Non-pigmented ciliary epithelial cell (primary cell): ENCODE results near the gene HOXB3.

Source experiments
- DNase-seq: peaks from one replicate; pipeline ENCODE4 v3.0.0-alpha.2; 2010; ENCODE audit warnings: low read depth

The HOXB3 gene

DNA sequence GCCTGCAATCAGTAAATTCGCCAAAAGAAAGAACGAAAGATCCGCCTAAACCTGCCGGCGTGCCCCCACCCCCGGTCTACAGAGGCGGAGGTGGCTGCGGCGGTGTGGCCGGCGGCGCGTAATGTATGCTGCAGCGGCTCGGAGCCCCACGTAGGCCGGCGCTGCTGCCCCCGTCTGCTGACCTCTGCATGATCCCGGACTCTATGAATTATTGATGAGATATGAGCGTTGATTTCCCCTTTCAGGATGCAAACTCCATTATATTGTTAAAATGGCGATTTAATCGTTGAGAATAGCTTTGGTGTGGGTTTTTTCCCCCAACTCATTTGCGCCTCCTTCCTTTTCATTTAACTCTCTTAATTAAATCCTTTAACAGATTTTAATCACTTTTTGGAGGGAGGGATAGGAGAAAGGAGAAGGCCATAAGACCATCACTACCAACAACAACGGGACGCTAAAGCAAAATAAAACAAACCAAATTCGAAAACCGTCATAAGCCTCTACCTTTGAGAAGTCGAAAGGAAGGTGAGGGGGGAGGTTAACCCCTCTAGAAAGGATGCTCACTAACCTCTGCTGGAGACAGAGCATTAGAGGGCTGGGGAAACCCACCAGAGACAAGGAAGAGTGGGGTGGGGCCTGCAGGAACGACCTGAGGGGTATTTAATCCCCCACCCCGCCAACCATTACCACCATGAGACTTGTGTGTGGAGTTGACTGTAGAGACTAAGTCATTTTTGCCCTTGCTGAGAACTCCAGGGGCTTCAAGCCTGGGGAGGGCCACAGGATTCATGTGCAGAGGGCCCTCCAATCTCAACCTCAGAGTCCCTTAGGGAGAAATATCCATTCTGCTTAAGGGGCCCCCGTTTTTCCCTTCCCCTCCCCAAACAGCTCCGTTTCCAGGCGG, 3.4 kb downstream of the HOXB3 start:
- no peak for DNase-seq

DNA sequence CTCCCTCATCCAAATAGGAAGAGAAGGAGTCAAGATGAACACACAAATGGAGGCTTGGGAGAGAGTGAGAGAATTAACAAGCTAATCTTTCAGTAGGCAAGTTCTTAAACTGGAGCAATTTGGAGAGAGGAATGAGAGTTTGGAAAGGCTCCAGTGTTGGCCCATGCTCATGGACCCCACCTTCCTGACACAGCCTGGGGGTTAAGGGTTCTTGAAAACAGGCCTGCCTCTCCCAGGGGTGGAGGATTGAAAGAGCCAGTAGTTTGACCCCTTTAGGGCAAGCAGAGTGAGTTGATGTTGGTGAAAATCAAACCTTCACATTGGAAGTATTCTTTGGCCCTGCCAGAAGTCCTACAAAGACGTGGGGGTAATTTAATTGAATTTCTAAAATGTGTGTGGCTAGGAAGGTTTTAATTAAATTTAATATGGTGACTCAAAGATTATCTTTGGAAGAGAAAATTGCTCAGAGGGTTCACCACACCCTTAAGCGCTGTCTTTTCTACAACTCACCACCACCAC, 5.8 kb downstream of the HOXB3 start:
- DNase-seq = no peak

DNA sequence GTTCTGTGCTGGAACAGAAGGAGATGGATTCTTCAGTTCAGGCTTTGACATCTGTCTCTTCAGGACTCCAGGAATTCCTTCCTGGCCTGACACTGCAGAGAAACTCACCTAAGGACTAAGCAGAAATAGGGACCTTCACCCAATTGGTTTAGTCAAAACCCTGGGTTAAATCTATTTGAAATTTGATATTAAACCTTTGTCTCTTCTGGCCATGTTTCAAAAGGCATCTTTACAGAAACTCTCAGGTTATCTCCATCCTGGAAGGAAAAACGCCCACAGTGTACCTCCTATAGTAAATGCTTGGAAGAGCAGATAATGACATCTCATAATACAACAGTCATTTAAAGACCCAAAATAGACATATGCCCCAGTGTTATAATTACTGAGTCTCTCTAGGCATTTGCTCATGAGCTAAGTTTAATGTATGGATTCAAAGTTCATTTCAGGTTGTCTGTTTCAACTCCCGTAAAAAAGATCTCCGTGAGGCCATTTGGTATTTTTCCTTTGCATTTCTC, 6.3 kb downstream of the HOXB3 start:
- DNase-seq = no peak

- no peak for DNase-seq
Measured at GRCh38 chr17:48582750-48583069, 7.3 kb downstream of the HOXB3 start.

GRCh38 chr17:48579760-48580554, 10.1 kb downstream of the HOXB3 start:
- DNase-seq = no peak

DNA sequence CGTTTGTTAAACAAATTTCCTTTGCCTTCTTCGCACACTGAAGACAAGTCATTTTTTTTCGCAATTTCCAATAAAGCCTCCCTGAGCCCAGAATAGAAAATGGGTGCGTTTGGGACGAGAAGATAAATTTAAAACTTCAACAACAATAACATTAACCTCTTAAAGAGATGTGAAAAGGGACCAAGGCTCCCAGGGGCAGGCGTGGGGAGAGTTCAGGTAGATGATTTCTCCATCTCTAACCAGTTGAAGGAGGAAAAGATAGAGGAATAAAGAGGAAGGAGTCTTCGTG, 10.6 kb downstream of the HOXB3 start:
- DNase-seq = no peak

DNA sequence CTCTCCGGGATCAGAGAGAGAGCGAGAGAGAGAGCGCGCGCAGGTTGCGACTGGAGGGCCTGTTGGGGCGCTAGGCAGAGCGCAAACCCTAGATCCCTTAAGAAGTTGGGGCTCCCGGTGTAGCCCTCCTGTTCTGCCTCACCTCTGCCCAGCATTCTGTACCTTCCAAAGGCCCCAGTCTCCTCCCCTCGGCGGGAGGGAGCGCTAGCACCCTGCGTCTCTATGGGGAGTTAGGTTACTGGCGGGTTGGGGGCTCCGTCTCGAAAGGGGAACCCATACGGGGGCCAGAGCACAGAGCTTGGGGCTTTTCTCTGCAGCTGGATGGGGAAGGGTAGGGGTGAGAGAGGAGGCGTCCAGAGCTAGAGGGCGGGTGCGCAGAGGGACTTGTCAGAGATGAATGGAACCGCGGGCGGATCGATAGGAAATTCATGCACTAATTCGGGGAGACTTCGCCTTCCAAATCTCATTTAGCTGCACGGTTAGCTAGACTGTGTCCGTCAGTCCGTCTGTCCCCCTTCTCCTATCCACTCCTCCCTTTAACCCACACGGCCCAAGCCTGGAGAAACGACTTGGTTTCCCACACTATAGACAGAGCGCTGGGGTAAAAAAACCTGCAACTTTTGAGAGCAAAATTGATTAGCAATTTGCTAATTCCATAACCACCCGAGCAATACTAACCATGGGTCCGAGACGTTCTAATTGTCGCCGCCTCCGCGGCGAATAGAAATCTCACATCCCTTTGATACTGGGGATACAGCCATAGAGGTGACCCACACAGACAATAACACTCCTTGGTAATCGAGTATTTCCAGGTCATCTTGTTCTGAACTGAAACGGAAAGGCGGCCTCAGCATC, 11.2 kb downstream of the HOXB3 start:
- no peak for DNase-seq

- no peak for DNase-seq
Measured at GRCh38 chr17:48577946-48578615, 12.0 kb downstream of the HOXB3 start, which contains the start of gene HOXB4. HOXB4 (minus strand) TSS chr17:48578350; CDS start chr17:48578319, 31 bp downstream.

DNA sequence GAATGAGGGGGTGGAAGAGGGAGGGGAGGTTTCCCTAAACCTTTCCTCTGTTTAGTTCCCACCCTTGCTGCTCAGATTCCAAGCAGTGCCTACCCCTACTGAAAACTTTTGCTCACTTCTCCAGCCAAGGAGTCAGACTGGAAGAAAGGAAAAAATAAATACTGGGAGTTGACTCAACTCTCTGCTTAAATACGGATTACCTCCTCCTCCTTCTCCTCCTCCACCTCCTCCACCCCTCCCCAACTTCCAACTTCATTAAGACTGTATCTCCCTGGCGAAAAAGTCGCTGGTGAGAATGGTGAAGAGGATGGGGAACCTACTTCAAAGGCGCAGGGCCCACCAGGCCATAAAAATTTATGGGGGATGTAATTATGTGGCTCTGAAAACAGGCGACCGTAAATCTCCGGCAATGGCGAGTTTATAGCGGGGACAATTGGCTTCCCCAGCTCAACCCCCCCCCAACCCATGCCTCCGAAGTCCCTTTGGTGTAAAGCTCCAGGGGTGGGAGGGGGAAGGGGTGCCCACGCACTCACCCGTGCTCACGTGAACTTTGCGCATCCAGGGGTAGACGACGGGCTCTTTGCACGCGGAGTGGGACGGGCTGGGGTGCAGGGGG, 12.6 kb downstream of the HOXB3 start:
- DNase-seq = no peak

DNA sequence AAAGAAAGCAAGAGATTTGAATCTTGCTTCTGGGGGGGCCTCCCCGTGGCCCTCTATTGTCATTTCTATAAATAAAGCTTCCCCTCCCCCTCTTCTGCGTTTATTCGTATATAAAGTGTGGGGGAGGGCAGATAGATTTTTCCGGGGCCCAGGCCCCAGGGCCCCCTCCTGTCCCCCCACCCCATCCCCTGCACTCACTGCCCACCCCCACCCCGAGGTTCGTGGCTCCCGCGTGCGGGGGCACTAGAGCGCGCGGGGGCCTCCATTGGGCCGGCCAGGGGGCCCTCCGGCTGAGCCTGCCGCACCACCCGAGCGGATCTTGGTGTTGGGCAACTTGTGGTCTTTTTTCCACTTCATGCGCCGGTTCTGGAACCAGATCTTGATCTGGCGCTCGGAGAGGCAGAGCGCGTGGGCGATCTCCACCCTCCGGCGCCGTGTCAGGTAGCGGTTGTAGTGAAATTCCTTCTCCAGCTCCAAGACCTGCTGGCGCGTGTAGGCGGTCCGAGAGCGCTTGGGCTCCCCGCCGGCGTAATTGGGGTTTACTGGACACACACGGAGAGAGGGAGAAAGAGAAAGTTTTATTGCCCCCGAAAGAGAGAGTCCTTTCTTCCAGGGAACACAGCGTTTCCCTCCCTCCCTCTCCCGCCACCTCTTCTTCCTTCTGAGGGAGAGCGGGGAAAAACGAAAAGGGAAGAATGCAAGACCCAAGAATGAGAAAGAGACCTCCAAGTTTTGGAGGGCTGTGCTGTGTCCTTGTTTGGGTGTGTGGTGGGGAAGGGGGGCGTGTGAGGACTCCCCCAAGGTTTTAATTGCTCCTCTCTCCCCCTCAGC, 13.3 kb downstream of the HOXB3 start:
- DNase-seq = no peak

GRCh38 chr17:48575673-48576478, 14.2 kb downstream of the HOXB3 start:
- DNase-seq = no peak

DNA sequence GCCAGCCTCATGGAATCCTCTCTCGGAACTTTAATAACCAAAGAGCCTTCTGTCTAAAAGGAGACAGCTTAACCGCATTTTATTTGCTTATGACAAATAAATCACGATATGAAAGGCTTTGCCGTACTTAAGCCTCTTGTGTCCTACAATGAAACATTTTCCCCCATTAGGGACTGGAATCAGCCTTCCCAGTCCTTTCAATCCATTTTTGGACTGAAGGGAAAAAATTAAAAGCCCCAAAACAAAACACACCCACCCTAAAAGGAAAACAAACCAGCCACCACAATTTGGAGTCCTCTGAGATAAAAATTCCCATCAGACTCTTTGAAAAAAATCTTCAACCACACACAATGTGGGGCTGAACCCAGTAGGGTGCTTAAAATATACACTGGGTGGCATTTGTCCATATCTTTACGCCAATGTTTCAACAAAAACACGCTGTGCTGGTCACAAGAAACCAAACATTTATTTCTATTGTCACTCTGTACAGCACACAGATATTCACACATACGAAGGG, 14.9 kb downstream of the HOXB3 start:
- DNase-seq = no peak

- DNase-seq = no peak
Measured at GRCh38 chr17:48574505-48575065, 15.5 kb downstream of the HOXB3 start.

DNA sequence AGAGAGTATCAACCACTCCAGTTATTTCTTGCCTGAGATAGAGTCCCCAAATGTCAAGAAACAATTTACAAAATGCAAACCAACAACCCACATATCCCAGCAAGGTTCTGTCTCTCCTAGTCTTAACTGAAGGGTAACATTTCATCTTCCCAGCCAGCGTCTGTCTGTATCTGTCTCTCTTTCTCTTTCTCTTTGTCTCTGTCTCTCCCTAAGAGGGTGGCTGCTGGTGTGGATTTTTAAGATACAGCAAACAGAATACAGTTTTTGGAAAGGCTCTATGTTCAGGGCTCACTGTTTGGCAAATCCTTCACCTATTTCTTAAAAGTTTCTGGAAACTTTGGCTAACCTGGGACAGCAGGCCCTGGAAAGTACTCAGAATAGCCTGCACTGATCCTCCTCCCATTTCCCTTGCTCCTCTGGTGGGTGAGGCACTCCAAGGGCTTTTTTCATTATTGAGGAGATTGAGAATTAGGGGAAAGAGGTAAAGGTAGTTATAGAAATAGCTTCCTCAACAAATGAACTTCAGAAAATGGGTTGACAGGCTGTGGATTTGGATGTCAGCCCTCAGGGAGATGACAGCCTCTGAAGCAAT, 18.1 kb downstream of the HOXB3 start:
- no peak for DNase-seq

DNA sequence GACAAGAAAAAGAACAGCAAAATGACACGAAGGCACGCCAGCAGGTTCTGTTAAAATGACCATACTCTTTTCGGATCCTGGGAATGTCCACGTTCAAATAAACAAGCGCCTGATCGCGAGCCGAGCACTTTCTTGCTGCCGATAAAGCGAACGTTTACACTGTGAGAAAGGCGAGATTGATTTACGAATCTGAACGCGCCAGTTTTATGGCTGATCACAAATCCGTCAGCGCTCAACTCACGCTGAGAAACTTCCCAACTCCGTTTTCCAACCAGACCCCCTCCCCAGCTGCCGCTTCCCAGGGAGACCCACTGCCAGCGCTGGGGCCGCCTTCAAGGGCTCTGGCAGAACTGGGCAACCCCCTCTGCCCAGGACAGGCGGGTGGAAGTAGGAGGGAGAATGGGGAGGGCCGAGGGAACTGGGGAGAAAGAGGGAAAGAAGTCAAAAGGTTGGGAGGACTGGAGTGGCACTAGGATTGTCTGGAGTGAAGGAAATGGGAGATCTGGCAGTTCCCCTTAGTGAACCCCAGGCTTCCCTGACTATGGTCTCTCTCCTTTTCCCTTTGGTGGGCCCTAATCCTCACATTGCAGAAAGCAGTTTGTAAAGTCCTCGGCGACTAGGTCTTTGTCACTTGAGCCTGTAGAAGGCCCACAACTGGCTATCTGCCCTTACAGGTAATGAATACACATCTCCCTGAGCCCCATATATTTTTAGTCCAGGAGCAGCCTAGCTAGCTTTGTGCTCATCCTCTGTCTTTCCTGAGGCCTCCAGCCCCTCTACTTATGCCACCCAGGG, 18.8 kb downstream of the HOXB3 start:
- DNase-seq = no peak

- no peak for DNase-seq
Measured at GRCh38 chr17:48570325-48571023, 19.6 kb downstream of the HOXB3 start.
